GM18868 (cell line): ENCODE measurements around the gene MYO1G.

Source experiments
- ATAC-seq: cut with Tn5 transposase; IDR thresholded peaks from one replicate; pipeline ENCODE4 v1.9.1; 2021; ENCODE audit warnings: mild to moderate bottlenecking, moderate library complexity; ENCODE audit not compliant: unreplicated experiment

The MYO1G gene

DNA sequence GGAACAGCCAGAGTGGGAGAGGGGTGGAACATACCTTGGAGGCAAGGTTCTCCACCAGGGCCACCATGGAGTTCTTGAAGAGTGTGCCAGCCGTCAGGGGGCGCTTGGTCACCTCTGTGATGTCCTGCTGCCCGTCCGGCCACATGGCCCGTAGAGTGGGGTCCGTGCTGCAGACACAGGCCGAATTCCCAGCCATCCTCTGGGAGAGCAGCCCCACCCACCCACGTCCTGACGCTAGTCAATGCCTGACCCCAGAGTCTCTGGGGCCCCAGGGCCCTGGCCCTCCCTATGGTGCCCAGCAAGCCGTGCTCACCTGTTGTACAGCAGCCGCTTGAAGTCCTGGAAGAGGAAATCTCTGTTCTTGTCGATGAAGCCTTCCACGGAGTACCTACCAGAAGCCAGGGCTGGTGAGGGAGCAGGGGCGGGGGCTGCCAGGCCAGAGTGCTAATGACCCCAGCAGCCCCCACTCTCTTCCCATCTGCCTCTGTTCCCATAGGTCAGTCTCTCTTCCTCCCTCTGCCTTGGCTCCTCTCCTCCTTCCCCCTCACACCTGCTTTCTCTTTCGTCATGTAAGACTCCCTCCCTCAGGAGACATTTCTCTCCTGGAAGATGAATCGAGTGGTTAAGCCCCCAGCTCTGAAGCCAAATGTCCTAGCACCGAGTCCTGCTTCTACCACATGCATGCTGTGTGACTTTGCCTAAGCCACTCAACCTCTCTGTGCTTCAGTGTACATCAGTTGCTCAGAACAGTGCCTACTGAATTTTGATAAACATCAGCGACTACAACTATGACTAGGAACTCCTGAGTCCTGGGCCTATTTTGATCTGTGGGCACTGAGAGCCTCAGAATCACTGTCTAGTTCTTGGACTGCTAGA, 11.0 kb downstream of the MYO1G start:
- ATAC-seq: no peak

DNA sequence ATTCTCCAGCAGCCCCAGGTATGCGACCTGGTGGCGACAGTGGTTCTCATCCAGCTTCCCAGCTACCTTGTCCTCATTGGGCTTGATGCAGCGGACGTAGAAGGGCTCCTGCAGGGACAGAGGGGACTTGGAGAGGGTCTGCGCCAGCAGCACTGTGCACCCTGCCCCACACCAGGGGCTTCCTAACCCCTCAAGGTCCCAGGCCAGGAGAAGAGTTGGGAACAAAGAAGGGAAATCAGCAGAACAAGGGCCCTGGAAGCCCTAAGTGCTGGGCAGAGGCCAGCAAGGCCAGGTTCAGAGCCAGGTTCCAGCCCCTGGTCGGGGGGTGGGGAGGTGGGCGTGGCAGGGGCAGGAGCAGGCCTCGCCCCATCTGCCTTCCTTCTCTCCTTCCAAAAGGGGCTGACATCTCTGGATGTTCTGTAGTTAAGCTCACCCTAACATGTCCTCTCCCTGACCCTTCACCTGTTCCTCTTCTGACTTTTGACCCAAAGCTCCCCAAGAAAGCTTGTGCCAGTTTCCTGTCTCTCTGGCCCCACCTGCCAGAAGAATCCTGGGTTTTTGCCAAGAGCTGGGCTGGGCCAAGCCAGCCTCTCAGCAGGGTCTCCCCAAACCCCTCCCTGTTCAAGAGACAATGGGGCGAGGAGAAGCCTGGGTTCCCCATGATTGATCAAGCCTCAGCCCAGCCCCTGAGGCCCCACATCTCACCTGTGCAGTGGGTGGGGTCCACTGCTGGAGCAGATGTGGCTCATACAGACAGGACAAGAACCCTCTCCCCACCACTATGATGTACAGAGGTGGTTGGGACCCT, 11.9 kb downstream of the MYO1G start:
- ATAC-seq: no peak

DNA sequence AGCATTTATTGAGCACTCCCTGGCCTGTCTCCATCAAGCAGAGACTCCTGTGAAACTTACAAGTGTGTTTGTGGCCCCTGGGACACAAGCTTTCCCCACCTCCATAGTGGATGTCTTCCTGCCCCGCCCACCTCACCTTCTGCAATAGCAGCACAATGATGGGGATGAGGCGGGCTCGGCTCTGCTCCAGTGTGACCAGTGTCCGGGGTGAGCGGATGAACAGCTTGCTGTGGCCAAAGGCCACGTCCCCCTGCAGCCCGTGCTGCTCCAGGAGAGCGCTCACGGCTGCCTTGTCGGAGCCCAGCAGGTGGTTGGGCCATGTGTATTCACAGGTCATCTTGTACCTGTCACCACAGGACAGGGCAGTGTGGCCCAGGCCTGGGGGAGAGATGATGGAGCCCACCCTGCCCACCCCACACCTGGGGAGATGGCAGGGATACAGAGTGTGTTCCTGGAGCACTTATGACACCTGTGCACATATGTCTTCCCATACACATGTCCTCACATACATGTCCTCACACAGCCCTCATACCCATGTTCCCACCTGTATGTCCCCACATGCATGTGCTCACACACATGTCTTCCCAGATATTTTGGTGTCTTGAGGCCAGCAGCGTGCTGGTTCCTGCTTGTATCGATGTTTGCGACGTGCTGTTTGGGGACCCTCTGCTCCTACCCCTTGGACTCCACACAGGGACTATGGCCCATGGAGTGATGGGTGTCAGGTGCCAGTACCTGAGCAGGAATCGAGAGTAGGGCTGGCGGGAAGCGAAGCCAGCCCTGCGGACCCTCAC, 12.7 kb downstream of the MYO1G start:
- no peak for ATAC-seq

DNA sequence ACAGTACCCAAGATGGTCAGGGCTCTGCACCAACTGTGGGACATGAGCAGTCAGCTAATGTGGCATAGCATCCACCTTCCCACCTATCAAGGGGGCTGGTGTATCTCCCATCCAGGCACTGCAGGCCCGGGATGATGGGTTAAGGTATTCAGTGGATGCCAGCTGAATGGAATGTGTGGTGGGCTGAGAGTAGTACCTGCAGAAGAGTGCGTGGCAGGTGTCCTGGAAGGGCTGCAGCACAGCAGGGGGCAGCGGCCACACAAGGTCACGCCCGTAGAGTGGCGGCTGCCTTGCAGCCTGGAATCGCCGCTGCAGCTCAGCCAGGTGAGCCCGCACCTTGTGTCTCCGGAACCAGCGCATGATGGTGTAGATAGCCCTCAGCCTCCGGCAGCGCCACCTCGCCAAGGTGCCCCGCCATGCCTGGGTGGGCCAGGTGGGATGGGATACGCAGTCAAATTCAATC, 13.3 kb downstream of the MYO1G start:
- no peak for ATAC-seq

DNA sequence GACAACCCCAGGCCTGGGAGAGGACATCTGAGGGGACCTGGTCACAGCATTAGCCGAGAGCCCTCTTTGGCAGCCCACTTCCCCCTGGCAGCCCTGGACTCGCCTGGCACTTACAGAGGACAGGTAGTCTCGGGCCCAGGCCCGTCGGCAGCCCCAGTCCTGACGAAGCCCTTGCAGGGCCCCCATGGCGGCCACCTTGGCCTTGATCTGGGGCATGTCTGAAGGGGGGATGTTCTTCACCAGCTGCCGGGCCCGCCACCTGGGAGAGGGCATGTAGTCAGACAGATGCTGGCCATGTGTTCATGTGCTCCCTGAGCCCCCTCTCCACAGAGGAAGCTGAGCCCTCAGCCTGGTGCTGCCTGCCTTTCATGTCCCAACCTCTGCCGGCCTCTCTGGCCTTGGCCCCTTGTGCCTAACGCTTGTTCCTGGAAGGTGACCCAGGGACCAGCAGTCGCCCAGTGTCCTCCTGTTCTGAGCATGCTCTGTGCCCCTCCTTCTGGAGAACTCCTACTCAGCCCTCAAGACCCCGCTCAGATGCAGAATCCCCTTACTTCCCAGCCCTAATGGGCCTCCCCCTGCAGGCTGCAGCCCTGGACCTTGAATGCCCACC, 13.9 kb downstream of the MYO1G start:
- ATAC-seq: no peak

DNA sequence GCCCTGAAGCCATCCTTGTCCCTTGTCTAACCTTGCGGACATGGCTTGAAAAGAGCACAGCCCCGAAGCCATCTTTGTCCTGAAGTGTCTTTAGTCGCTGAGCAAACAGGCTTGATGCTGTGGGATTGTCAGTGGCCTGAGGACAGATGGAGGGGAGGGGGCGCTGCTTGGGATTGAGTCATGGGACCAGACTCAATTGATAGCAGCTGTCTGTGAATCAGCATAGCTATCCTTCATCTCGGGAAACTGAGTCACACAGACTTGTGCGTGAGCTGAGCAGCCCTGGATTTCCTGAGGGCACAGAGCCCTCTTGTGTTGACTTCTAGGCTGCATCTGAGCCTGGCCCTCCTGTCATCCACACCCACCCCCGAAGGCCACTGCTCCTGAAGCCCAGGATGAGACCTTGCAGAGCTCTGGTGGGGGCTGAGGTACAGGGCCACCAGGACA, 14.4 kb downstream of the MYO1G start:
- no peak for ATAC-seq

DNA sequence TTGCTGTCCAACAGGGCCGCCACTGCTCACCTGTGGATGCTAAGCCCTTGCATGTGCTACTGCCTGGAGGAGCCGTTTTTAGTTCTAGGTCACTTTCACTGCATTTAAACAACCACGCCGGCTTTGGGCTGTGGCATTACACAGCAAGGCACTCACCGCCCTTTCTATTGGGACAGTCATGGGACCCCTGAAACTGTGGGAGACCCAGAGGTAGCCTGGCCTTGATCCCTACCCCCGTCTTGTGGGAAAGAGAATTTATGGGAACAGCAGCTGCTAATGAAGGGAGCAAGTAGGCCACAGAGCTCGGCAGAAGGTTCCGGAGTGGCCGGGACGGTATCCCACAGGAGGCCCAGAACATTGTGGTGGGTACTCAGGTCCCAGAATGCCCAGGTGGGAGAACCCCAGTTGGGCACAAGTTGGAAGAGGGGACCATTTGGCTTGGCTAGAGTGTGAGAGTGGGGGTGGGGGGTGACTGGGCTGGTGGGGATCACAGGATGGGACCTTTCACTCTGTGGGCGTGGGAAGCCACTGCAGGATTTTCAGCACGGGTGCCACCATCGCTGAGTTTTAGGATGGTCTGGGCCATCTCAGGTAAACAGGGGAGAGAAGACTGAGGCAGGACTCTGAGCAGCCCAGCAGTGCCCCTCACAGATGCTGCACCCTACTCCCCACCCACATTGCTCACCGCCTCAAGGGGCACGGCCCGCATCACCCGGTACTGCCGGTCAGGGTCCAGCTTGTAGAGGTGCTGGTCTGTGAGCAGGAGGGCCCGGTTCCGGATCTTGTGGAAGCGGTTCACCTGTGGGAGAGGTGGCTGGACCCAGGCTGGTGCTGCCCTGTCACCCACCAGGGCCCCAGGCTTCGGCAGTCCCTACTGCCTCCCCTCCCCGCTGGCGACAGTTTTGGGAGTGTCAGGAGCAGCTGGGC, 15.2 kb downstream of the MYO1G start:
- no peak for ATAC-seq

DNA sequence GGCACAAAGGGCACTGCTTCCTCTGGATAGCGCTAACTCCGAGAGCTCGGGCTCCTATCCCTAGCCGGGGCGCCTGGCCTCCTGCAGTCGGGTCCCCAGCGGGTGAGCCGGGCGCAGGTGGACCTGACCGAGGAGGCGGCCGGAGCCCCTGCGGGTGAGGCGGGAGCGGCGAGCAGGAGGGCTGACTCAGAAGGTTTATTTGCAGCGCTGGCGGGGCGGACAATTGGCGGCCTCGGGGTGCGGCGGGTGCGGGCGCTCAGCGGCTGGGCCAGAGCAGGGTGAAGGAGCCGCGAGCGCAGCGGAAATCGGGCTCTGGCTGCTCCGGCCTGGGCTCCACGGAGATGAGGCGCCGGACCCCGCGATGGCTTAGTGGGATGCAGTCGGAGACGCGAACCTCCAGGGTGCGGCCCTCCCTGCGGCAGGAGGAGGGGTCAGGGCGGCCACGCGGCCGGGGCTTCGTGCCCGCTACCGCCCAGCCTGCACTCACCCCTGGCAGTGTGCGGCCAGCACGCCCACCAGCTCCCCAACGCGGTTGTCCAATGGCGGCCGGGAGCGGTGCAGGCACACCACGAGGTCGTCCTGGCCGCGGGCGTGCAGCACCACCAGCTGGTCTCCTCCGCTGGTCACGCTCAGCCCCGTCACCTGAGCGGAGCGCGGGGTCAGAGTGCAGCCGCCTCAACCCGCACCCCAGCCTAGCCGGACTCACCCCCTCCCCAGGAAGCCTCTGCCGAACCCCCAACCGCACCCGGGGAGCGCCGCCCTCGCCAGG, 16.1 kb downstream of the MYO1G start:
- ATAC-seq: no peak

DNA sequence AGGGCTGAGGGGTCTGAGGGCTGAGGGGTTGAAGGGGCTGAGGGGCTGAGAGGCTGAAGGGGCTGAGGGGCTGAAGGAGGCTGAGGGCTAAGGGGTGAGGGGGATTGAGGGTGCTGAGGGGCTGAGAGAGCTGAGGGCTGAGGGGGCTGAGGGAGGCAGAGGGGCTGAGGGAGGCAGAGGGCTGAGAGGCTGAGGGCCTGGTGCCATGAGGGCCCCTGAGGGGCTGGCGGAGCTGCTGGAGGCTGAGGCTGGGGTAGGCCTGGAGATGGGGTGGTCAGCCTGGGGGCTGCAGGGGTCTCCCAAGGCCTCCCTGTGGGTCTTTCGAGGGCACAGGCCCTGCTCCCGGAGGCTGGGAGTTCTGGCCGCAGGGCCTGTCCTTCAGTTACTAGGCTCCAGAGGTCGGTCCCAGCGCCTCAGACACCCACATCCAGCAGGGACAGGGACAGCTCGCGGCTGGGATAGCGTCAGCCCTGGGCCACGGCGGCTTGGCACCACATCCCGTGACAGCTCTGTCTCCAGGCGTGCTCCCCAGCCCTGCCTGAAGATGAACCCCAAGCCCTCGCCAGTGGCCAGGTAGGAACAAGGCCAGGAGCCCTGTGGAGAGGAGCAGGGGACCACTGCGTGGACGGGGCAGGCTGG, 16.9 kb downstream of the MYO1G start:
- no peak for ATAC-seq

DNA sequence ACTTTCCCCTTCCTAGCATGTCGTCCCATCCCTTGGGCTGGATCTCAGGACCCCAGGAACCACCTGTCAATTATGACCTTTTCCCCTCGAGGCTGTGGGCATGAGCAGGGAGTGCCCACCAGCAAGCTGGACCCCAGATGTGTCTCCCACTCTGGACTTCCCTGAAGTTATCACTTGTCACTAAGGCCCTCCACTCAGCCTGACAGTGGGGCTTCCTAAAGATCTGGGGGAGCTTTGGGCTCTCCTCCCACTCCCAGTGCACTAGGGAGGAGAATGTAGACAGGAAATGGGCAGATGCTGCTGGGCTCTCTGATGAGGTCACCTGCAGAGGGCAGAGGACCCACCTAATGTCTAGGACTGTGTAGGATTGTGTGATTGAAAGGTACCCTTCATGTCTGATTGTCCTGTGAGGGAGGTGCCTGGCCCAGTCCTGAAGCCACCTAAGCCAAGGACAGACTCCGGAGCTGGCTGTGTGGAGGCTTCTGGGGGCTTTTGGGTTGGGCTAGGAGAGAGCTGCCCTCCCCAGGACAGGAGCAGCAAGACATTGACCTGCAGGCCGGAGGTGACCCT, 18.7 kb downstream of the MYO1G start:
- no peak for ATAC-seq

DNA sequence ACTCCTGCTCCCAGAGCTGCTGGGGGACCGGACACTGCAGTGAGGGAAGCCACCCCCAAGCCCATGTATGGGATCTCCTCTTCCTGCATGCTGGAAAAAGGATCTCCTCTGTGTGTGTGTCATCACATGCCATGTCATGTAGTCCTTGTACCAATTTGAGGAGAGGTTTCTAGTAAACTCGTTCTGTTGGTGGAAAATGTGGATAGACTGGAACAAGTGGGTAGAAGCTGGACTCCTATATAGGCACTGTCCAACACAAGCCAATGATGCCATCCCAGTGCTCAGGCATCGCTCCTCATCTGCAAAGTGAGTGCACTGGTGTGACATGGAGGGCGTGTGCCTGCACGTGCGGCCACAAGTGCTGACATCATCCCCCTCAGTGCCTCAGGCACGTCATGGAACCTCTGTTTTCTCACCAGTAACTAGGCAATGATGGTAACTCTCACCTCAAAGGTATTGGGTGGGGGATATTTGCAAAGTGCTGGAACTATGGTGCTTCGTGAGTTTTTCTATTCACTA, 19.3 kb downstream of the MYO1G start:
- ATAC-seq: peak; percentile 19

DNA sequence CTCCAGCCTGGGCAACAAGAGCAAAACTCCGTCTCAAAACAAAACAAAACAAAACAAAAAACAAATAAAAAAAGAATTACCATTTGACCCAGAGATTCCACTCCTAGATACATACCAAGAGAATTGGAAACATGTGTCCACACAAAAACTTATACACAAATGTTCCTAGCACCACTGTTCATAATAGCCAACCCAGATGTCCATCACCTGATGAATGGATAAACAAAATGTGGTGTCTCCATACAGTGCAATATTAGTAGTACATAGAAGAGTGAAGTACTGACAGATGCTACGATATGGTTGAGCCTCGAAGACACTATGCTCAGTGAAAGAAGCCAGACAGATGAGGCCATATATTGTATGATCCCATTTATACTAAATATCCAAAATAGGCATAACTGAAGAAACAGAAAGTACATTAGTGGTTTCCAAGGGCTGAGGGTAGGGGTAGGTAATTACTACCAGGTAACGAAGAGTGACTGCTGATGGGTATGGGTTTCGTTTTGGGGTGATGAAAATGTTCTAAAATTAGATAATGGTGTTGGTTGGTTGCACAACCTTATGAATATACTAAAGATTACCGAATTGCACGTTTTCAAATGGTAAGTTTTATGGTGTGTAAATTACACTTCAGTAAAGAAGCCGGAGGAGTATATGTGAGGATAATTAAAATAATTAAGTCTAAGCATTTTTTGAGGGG, 20.0 kb downstream of the MYO1G start:
- peak; percentile 49 for ATAC-seq

DNA sequence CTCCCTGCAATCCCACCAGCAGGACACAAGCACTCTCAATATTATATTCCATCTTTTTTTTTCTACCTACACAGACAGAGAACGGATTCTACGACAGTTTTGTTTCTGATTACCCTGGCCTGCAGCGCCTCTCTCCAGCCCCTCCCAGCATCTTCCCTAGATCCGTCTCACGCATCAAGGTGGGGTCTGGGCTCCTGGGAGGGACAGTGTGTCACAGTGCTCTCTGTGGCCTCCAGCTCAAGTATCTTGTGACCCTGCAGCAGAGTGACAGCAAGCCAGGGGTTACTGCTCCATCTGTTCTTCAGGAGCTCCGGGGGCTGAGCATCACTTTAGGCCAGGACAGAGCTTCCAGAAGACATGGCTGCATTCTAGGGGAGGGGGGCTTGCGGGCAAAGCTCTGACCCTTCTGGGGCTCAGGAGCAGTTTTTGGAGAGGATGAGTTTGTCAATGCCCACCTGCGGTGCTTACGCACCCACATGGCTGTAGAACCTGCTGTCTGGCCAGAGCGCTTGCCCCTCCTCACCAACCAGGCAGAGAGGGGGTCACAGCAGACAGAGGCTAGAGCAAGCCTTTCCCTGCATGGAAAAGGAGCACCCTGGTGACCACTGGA, 22.6 kb downstream of the MYO1G start:
- no peak for ATAC-seq

DNA sequence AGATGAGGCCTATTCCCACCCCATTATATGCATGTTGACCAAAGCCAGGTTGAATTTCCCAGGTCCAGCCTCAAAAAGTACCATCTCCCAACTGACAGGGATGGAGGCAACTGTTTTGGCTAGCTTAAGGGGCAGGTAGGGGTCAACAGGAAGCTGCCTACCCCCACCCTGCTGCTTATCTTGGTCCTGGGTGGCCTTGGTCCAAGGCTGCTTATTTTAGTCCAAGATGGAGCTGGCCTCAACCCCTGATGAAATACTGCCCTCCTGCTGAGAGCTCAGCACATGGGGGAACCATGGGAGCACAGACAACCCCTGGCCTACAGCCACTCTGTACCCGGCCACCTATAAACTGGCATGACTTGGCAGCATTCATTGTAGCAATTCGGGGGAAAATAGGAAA, 23.1 kb downstream of the MYO1G start:
- no peak for ATAC-seq

DNA sequence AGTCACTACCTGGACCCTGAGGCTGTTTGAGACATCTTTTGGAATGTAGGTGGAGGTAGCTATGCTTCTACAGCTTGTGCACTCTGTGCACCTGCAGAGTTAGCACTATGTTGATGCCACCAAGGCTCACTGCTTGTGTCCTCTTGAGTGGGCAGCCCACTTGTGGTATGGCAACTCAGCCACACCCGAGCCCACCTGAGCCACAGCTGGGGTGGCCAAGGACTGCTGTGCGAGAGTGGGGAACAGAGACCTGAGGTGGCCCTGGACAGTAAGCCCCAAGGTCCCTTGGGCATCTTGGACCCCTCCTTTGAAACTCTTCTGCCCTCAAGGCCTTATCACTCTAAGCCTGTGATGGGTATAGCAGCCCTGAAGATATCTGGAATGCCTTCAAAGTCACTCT, 25.7 kb downstream of the MYO1G start:
- ATAC-seq: no peak

DNA sequence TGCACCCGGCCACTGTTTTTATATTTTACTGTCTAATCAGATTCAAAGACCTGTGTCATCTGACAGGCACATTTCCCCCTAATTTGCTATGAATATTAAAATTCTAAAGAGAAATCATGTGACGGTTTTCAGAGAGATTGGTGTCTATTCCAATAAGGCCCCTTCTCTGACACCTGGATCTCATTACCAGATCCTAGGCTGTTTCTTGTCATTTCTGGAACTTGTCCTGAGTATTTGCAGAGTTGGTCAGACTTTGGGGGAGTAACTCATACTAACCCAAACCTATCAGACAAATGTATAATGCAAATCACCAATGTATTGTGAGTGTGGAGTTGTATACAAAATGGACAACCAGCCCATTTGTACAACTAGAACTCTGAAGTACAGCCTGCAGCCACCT, 29.5 kb downstream of the MYO1G start:
- ATAC-seq: no peak

DNA sequence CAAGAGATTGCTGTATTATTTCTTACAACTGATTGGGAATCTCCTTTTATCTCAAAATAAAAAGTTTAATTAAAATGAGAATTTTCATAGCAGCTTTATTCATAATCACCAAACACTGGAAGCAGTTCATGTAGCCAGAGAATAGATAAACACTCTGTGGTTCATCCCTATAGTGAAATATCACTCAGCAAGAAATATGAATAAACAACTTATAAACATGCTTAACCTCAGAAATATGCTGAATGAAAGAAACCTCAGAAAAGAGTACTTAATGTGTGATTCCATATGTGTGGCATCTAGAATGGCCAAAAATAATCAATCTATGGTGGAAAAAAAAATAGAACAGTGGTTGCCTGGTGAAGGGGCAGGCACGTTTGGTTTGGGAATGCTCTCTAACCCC, 33.3 kb downstream of the MYO1G start:
- no peak for ATAC-seq
